GM19395 (cell line): ENCODE measurements around the gene UPF1.
A peak's percentile ranks its signal among the peaks of the same experiment; 100 is the strongest.

Experiments
- ATAC-seq: cut with Tn5 transposase; IDR thresholded peaks from one replicate; pipeline ENCODE4 v1.9.1; 2021; ENCODE audit warnings: mild to moderate bottlenecking, moderate library complexity; ENCODE audit not compliant: unreplicated experiment

The UPF1 gene

DNA sequence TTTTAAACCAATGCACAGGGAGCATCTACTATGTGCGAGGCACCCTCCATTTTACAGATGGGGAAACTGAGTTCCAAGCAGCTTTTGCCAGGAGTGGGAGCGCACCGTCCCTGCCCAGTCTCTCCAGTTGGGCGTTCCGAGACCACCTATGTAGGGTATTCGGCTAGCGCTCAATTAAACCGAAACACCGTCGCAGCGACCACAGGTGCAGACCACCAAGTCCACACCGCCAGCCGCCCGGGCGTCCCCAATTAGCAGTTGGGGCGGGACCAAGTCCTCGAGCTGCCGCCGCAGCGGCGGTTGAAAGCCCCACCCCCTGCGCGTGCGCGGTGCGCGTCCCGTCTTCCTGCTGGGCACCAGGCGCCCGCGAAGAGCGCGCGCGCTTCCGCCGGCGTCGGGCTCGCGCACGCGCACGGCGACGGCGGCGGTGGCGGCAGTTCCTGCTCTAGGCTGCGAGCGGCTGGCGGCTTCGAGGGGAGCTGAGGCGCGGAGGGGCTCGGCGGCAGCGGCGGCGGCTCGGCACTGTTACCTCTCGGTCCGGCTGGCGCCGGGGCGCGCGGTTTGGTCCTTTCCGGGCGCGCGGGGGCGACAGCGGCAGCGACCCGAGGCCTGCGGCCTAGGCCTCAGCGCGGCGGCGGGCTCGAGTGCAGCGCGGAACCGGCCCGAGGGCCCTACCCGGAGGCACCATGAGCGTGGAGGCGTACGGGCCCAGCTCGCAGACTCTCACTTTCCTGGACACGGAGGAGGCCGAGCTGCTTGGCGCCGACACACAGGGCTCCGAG, at the start of gene UPF1:
TSS of gene UPF1 (plus strand) at position 436 of the 782 bp plus-strand sequence. CDS start at position 687, 251 bp downstream.
- ATAC-seq, result peak; percentile 66

DNA sequence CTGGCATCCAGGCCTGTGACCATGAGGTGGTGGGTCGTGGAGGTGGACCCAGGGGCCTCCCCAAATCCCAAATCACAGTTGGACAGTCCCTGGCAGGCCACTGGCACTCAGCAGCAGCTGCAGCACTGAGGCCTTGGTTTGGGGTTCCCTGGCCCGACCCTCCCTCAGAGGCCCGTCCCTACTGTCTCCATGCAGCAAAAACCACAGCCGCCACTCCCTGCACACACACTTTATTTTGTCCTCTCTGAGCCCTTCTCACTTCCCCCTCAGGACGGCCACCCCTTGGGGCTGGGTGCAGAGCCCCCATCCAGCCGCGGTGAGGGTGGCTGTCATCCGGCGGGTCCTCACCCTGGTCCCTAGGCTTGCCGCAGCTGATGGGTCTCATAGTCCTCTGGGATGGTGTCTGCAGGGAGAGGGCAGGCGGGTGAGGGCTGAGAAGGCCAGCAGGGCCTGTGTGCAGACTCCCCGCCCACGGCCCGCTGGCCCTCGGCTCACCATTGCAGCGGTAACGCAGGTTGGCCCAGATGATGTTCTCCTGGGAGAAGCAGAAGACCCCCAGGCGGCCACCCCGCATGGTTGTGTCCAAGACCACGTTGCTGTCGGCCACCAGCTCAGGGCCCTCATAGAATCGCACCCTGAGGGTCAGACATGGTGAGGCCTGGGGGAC, 49.1 kb upstream of the UPF1 start:
- no peak for ATAC-seq

DNA sequence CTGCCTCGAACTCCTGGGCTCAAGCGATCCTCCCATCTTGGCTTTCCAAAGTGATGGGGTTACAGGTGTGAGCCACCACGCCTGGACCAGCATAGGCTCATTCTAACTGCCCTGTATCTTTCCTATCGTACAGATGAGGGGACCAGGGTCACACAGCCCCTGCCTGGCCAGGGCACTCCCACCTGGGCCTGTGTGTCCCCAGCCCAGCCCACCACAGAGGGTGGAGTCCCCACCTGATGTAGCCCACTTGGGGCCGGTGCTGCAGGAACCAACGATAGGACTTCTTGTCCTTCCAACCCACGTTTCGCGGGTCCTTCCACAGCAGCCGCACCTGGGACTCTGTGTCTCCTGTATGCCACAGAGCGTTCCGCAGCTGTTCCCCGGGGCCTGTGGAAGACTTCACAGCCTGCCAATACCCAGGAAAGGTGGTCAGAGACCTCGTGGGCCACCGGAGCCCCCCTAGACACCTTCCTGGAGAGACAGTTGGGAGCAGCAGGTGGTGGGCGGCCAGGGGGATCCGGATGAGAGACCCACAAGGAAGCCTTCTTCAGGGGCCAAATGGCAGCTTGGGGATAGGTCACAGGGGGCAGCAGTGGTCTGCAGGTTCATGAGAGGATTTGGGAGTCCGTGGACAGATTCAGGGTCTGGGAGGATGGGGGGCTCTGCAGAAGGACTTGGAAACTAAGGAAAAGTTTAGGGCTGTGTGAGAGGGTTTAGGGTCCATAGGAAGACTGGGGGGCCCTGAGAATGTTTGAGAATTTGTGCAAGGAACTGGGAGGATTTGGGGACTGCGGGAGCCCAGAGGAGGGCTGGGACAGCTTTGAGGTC, 47.6 kb upstream of the UPF1 start:
- ATAC-seq, result no peak

DNA sequence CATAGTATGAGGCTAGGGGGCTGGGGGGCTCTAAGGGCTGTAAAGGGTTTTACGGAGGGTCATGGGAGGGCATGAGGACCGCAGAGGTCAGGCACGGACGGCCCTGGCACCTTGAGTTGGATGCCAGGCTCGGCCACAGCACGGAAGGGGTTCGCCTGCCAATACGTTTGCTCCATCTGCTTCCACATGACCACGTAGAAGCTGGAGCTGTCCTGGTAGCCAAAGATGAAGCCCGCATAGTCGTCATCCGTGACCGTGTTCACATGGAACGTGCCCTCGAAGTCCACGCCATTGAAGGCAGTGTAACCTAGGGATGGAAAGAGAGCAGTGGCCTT, 47.0 kb upstream of the UPF1 start:
- ATAC-seq, result no peak

DNA sequence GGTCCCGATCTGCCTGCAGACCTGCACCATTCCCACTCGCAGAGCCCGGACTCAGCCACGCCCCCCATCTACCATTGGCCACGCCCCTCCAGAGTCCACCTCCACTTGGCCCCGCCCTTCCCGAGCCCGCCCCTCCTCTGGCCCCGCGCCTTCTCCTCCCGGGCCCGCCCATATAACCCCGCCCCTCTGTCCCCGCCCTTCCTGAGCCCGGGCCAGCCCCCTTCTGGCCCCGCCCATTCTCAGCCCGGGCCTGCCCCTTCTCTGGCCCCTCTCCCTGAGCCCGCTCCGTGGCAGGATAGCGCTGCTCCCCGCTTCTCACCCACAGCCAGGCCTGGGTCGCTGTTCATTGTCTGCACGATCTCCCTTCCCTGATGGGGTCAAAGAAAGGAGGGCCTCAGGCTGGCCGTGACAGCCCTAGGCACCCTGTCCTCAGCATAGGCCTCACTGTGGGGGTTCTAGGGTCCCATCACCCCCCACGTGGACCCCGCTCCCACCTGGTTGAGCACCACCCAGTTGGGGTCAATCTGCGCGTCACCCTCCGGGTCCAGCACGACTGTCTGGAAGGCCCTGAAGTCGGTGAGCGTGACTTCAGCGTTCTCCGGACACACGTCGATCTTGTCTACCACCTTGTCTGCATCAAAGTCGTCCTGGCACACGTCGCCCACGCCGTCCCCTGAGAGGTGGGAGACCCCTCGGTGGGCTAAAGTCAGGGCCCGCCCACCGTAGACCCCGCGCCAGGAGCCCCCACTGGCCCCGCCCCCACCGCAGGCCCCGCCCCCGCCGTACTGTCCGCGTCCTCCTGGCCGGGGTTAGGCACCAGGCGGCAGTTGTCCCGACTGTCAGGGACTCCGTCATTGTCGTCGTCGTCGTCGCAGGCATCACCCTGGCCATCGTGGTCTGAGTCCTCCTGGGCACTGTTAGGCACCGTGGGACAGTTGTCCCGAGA, 46.3 kb upstream of the UPF1 start:
- no peak for ATAC-seq

DNA sequence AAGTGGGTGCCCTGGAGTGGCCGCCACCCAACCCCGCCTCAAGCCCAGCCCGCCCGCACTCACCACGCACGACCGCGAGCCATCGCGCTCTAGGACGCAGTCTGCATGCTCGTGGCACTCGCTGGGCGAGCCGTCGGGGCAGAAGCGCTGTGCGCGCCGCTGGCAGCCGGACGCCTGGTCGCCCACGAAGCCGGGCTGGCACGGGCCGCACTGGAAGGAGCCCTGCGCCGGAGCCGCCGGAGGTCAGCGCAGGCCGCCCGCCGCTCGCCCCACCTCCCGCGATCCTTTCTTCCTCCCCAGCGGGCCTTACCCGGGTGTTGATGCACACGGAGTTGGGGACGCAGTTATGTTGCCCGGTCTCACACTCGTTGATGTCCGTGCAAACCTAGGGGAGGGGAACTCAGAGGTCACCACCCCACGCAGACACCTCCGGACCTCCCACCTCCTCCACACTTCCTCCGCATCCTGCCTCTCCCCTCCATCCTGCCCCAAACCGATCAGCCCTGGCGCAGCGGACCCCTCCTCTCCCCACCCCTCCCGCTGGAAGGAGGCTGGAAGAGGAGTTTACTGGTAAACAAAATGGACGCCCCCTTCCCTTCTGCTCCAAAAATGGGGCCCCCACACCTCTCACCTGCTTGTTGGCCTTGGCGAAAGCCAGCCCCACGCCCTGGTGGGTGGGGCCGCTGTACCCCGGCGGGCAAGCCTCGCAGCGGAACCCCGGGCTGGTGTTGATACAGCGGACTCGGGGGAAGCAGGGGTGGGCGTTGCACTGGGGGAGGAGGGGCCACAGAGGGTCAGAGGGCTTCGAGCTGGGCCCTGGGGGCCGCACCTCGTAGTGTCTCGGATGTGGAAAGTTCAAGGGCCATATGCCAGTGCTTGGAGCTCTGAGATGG, 43.0 kb upstream of the UPF1 start:
- ATAC-seq, result no peak

DNA sequence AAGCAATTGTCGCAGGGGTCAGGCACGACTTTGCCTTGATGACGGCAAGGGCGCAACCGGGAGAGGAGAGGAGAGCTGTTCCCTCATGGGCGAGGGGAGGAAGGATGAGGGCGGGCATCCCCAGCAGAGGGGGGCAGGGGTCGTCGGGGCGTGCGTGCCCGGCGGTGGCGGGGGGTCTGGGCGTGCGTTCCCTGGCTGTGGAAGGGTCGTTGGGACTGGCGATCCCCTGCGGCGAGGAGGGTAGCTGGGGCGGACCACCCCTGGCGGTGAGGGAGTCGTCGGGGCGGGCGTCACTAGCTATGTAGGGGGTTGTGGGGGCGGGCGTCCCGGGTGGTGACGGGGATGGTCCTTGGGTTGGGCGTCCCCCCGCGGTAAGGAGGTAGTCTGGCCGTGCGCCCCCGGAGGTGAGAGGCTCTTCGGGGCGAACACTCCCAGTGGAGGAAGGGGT, 42.3 kb upstream of the UPF1 start:
- ATAC-seq, result no peak

DNA sequence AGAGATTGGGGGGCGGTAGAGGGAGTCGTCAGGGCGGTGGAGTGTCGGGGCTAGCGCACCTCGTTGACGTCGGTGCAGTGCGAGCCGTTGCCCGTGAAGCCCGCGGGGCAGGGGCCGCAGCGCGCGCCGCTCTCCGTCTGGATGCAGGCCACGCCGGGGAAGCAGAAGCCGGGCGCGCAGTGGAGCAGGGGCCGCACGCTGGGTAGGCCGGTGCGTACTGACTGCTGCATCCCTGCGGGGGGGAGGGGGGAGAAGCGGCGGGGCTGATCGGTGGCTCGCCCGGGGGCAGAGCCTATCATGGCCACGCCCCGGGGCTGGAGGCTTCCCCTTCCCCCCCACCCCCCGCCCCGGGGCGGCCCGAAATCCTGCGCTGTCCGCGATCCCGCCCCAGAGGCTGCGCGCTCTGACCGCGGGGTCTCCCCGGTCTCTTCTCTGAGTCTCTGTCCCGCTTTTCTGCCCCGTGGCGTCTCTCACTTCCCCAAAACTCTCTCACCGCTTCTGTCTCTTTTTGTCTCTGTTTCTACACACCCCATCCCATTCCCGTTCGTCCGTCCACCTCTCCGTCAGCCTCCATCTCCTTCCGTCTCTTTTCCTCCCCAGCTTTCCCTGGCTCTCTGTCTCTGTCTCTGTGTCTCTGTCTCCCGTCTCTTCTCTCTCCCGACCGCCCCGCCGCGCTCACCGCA, 41.7 kb upstream of the UPF1 start:
- no peak for ATAC-seq

DNA sequence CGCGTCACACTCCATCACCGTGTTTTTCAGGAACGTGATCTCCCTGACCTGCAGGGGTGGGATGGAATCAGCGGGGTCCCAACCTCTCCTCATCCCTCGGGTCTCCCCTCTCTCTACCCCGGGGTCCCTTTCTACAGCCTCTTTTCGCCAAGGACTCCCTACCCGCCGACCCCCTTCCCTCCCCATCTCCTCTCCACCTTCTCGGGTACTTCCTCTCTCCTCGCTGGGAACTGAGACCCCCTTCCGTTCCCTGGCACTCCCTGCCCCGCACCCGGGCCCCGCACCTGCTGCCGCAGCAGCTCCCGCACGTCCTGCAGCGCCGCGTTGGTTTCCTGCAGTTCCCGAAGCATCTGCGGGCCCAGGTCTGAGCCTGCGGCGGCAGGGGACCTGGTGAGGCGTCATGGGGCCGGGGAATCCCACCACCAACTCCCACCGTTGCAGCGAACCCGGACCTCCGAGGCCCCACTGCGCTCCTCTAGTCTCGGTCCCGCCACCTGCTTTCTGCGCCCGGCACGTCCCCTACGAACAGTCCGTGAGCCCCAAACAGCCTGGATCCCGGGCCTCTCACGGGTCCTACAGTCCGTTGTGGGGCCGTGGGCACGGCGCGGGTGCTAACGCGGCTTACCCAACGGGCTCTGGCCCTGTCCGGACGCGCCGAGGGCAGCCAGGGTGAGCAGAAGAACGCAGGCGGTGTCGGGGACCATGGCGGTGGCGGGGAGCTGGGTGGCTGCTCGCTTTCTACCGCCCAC, 41.0 kb upstream of the UPF1 start, which contains the start of gene COMP:
TSS of gene COMP (minus strand) at position 740 of the 749 bp plus-strand sequence. CDS start at position 704, 36 bp downstream.
- ATAC-seq, result no peak

DNA sequence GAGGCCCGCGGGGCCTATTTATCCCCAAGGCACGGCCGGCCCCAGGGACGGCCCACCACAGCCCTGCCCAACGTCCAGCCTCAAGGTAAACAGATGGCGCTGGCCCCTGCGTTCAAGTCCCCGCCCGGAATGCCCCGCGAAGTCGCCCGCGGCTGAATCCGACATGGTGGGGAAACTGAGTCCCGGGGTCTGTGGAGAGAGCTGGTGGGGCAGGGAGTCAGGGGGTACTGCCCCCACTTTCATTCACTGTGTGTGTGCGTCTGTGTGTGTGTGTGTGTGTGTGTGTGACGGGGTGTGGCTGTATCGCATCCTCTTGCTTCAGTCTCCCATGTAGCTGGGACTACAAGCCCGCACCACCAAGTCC, 40.5 kb upstream of the UPF1 start:
- no peak for ATAC-seq

DNA sequence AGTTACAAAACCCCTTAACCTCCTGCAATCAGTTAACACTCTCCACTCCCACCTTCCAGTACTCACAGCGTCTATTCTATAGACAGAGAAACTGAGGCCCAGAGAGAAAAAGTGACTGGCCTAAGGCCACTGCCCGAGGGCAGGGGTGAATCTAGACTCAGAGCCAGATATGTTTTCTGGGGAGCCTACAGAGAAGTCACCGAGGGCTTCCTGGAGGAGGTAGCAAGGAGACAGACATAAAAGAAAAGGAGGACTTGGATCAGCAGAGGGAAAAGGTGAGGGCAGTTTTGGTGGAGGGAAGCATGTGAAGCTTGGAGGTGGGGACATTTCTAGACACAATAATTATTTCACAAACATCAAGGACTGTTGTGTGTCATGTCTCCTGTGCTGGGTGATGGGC, 39.1 kb upstream of the UPF1 start:
- no peak for ATAC-seq

DNA sequence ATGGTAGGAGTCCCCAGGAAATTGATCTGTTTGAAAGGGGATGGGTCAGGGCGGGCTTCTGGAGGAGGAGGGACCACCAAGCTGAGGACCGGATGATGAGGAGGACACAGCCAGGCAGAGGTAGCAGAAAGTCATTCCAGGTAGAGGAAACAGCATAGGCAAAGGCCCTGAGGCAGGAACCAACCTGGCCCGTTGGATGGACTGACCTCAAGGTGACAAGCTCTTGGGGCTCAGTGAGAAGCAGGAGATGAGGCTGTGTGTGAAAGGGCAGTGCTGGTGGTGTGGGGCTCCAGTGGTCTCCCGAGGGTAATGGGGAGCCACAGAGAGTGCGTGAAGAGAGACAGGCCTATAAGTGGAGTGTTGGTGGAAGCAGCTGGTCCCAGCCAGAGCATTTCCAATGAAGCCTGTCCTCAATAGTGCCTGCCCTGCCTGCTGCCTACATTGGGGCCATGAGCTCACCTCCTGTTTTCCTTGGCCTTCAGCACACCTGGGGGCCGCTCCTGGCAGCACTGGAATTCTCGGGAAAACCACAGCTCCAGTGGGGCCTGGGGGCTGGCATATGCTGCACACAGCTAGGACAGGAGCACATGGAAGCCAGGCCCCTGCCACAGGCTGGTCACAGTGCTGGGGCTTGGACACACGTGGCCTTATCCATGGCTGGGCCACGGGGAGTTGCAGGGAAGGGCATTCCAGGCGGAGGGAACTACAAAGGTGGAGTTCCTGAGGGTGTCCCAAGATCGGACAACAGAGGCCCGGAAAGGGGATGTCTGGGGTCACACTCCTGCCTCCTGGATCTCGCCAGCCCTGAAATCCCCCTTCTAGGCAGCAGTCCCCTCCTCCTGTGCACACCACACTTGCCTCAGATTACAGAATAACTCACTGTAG, 38.4 kb upstream of the UPF1 start:
- ATAC-seq, result no peak

DNA sequence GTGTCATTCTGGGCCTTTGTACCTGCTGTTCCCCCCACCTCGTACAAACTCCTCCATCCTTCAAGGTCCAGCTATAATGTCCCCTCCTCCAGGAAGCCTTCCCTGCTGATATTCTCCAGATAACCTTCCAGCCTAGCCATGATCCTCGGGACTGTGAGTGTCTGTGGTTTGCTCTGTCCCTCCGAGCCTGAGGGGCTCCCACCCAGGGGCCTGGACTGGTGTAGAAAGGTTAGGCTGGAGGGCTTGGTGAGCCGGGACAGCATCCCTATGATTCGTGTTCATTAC, 37.8 kb upstream of the UPF1 start:
- ATAC-seq, result no peak

DNA sequence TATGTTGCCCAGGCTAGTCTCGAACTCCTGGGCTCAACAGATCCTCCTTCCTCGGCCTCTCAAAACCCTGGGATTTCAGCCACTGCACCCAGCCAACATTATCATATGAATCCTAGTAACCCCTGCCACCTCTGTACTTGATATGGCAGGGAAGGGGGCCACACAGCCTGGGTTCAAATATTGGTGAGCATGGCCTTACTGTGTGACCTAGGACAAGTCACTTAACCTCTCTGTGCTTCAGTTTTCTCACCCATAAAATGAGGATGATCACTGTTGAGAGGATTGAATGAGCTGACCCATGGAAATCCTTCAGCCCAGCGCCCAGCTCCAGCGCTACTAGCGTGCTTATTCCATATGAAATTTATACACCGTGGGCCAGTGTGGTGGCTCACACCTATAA, 37.1 kb upstream of the UPF1 start:
- no peak for ATAC-seq

DNA sequence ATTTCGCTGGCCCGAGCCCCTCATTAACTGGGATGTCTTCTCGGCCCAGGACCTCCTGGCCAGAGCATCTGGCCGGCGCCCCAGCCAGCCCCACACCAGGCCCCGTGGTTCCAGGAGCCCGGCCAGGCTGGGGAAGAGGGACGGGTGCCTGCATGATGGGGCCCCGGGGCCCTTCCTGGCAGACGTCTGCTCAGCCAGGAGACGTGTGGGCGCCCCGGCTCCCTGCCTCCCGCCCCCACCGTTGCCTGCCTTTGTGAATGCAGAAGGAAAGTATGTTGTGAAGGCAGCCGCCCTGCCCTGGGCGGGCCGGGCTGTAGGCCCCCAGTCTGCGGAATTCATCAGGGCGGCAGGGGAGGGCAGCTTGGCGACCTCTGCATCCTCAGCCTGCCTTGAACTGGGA, 36.2 kb upstream of the UPF1 start:
- ATAC-seq, result no peak

DNA sequence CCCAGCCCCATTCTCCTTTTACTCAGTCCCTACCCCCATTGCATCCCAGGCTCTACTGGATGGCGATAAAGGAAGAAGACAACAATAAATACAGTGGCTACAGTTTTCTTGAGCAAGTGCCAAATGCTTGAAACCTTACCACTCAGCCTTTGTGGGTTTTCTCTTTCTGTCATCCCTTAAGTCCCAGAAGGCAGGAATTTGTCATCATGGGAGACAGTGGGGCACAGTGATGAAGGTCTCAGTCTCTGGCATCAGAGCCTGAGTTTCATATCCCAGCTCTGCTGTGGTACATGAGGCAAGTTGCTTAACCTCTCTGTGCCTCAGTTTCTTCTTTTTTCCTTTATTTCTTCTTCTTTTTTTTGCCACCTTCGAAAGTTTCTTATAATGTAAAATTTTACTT, 35.5 kb upstream of the UPF1 start:
- no peak for ATAC-seq
